ENCODE data around the gene SCLT1. TPM values are rescaled to one million over a fixed set of nuclear protein-coding genes. Genes with fewer than 3 reads are reported as not detected.
"Not testable (repeated sequence)": the region's sequence is repeated elsewhere in the genome, so short reads cannot be mapped to it uniquely, and the experiment has no call there.

The SCLT1 gene
- 5.1 and 11.0 TPM in 2 replicates for total RNA-seq (2014; rRNA removed; shearing (Covaris generic); ENCODE audit: low replicate concordance)

DNA sequence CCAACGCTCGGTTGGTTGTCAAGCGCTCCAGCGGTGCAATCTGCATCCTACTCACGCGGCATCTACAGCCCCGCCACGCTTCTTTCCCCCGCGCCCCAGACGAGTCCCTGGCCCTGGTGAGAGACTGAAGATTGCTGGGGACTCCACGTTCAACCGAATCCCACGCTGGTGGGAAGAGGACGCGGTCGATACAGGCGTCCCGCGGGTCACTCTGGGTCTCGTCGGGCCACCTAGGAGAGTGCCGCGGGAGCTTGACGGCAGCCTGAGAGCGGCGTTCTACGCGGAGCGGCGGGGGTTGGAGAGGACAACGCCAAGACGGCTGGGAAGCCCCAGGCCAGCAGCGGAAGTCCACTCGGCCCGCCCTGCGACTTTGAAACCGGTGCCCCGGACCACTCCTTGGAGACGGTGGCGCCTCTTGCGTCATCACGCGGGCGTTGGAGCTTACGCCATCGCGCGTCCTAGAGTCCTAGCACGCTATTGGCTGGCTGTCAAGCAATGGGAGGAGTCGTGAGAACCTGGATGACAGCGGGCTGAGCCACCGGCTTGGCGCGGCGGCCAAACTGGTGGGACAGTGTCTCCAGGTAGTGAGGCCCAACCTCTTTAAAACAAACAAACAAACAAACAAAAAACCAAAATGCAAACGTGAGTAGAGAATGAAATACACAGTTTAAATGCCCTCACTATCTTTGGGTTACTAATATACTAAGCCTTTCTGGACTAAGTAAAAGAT, at the start of gene SCLT1:
SCLT1 (minus strand) TSS at position 349 of the 730 bp plus-strand sequence. CDS start 436 bp downstream, outside the sequence.
- in situ Hi-C loops (cut with HindIII; ENCODE audit: low pct_unique_long_range_greater_than_20kb, low sequenced_read_pairs), result no loop called here
- peak; percentile 92 for DNase-seq (ENCODE audit: low read depth)

DNA sequence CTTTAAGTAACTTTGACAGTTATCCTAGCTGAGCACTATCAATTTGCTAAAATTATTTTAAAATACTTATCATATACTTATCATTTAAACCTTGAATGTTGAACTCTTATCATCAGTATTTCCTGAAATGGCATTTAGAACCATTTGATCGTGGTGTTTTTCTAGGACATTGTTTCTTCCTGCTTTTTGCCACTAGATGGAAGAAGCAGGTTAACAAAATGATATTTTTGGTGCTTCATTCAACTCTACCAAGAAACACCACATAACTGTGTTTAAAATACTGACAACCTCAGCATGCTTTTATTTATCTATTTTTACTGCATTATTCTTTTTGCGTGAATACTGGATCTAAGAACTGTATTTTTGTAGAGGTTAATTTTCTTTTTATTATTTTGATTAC, 47.2 kb upstream of the SCLT1 start:
- DNase-seq (ENCODE audit: low read depth), result no peak
- in situ Hi-C loops (cut with HindIII; ENCODE audit: low pct_unique_long_range_greater_than_20kb, low sequenced_read_pairs), result no loop called here

DNA sequence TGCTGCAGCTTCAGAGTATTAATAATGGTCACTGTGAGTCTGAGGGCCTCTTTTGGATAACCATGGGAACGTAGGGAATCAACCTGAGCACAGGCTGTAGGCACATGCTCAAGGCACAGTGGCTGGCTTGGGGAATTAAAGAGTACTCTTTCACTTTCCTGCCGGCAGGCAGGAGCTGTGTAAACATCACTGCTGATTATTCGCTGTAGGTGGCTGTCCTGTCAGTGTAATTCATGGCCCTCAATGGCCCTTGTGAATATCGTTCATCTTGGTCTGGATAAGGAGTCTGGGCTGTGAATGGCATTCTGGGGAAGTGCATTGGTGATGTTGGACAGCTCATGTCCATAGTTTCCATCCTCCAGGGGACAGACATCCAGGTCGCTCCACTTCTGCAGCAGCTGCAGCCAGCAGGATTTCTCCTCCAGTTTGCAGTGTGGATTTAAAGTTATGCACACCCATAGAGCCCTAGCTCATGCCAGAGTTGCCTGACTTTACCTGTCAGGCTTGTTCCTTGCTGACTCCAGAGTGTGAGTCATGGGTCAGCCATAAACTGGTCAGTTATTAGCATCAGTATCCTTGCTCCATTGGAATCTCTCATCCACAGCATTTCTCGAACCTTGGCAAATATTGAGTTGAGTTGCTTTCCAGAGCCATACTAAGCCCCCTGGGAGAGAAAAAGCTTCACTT, 45.6 kb upstream of the SCLT1 start:
- in situ Hi-C loops (cut with HindIII; ENCODE audit: low pct_unique_long_range_greater_than_20kb, low sequenced_read_pairs), result no loop called here
- DNase-seq (ENCODE audit: low read depth), result no peak

DNA sequence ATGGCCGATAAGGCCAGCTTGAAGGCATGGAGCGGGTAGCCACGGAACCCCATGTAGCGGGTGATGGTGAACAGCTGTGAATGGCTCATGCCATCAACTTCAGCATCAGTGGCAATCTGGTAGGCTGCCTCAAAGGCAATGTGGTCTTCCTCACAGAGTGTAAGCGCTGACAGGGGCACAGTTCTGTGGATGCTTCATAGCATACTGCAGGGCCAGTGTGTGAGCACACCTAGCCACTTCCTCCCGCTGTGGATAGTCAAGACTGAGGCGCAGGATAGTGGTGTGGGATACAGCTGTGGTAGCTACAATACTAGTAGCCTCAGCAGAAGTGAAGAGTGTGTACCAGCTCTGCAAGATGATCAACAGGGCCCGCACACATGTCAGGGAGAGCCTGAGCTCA, 43.1 kb upstream of the SCLT1 start:
- in situ Hi-C loops (cut with HindIII; ENCODE audit: low pct_unique_long_range_greater_than_20kb, low sequenced_read_pairs), result no loop called here
- DNase-seq (ENCODE audit: low read depth), result no peak

DNA sequence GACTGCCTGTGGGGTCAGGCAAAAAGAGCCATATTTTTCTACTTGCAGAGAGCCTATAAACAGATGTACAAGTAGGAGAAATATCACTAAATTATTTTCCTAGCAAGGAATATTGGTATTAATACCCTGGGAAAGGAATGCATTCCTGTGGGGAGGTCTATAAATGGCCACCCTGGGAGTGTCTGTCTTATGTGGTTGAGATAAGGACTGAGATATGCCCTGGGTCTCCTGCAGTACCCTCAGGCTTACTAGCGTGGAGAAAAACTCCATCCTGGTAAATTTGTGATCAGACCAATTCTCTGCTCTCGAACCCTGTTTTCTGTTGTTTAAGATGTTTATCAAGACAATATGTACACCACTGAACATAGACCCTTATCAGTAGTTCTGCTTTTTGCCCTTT, 38.0 kb upstream of the SCLT1 start:
- in situ Hi-C loops (cut with HindIII; ENCODE audit: low pct_unique_long_range_greater_than_20kb, low sequenced_read_pairs), result no loop called here
- no peak for DNase-seq (ENCODE audit: low read depth)

DNA sequence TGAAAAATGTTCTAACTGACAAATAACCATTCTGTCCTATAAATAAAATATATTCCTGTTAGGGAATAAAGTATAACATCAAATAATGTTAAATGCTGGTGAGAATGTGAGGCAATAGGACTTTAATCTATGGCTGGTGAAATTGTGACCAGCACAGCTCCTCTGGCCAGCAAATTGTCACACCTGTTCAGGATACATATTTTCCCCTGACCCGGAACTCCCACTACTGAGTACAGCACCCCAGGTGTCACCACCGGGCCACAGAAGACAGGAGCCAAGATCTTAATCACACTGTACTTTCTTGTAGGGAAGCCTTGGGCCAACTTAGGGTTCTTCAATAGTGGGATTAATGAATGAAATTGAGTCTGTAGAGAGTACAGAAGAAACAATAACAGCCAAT, 35.8 kb upstream of the SCLT1 start:
- in situ Hi-C loops (cut with HindIII; ENCODE audit: low pct_unique_long_range_greater_than_20kb, low sequenced_read_pairs), result no loop called here
- DNase-seq (ENCODE audit: low read depth), result no peak

DNA sequence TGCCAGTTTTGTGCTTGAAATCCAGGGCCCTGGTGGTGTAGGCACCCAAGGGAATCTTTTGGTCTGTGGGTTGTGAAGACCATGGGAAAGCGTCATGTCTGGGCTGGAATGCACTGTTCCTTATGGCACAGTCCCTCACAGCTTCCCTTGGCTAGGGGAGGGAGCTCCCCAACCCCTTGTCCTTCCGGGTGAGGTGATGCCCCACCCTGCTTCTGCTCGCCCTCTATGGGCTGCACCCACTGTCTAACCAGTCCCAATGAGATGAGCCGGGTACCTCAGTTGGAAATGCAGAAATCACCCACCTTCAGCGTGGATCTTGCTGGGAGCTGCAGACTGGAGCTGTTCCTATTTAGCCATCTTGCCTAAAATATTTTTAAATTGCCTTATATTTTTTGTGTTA, 33.3 kb upstream of the SCLT1 start:
- in situ Hi-C loops (cut with HindIII; ENCODE audit: low pct_unique_long_range_greater_than_20kb, low sequenced_read_pairs); DNase-seq (ENCODE audit: low read depth): not testable (repeated sequence)

DNA sequence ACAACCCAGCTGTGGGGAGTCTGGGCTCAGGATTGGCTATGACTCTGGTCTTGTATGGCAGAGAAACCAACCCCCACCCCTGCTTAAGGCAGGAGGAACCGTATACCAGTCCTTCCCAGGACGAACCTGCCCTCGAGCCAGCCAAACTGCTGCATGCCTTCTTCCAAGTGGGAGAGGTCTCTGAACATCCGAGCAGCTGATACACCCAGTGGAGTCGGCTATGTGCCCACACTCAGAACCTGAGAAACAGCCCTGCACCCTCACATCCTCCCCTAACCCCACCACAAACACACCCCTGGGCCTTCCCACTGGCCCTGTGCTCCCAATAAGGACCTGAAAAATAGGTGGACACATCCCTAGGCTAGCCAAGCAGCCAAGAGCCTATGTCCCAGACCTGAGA, 24.4 kb upstream of the SCLT1 start:
- no peak for DNase-seq (ENCODE audit: low read depth)
- in situ Hi-C loops (cut with HindIII; ENCODE audit: low pct_unique_long_range_greater_than_20kb, low sequenced_read_pairs), result no loop called here

DNA sequence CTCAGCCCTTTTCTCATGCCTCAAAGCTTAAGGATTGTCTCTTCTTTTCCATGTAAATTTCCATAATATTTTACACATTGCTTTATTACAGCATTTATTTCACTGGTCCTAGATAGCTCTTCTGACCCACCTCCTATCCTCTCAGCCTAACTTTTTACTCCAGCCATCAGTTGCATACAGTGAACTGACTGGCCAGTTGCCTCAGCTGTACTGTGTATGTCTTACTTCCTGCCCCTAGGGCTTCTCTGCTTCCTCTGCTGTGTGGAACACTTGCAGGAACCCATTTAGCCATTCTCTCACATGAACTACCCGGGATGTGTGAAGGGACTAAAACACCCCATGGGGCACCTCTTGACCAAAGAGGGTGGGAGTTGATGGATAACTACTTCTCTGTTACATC, 20.6 kb upstream of the SCLT1 start:
- no peak for DNase-seq (ENCODE audit: low read depth)
- in situ Hi-C loops (cut with HindIII; ENCODE audit: low pct_unique_long_range_greater_than_20kb, low sequenced_read_pairs), result no loop called here

DNA sequence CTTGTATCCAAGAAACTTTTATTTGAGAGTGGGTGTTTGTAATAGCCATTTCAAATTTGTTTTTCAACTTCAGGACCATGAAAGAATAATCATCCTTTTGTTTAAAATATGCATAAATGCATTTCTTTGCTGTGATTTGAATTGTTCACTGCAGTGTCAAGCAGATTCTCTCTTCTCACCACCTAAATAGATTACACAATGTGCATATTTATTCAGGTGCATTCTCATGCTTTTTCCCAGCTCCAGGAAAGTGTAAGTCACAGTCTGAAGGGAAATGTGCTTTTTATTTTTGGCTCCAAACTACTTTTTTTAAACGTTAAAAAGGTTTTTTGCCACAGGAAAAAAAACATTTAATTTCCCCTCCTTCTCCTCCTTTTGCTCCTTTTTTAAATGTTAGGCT, 20.1 kb upstream of the SCLT1 start:
- DNase-seq (ENCODE audit: low read depth), result no peak
- in situ Hi-C loops (cut with HindIII; ENCODE audit: low pct_unique_long_range_greater_than_20kb, low sequenced_read_pairs), result no loop called here

DNA sequence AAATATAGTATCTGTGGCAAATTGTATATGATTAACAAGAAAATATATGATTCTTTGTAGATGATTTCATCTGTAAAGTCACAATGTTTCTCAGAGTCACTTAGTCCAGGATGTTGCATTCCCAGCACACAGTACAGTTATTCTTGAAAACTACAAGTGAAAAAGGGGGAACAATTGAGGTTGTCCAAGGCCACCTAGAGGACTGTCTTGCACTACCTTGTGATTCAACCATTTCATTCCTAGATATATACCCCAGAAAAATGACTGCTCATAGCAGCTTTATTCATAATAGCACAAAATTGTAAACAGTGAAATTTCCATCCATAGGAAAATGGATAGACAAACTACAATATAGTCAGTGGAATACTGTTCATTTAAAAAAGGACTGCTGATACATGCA, 18.6 kb upstream of the SCLT1 start:
- in situ Hi-C loops (cut with HindIII; ENCODE audit: low pct_unique_long_range_greater_than_20kb, low sequenced_read_pairs), result no loop called here
- DNase-seq (ENCODE audit: low read depth), result no peak

DNA sequence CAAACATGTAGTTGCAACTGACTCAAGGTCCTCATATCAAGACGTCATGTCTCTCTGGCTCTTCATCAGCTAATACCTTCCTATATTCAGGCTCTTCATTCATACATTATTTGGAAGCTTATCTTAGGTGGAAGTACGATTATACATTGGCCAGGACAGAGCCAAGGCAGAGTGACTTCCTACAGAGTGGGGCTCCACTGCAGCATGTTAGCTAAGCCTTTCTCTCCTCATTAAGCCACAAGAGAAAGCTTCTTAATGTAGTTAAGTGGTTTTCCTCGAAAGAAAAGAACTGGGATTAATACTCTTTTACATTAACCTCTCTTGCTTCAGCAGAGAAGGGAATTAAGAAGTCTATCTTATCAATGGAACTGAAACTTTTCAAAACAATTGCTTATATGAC, 17.6 kb upstream of the SCLT1 start:
- DNase-seq (ENCODE audit: low read depth), result no peak
- in situ Hi-C loops (cut with HindIII; ENCODE audit: low pct_unique_long_range_greater_than_20kb, low sequenced_read_pairs), result no loop called here

DNA sequence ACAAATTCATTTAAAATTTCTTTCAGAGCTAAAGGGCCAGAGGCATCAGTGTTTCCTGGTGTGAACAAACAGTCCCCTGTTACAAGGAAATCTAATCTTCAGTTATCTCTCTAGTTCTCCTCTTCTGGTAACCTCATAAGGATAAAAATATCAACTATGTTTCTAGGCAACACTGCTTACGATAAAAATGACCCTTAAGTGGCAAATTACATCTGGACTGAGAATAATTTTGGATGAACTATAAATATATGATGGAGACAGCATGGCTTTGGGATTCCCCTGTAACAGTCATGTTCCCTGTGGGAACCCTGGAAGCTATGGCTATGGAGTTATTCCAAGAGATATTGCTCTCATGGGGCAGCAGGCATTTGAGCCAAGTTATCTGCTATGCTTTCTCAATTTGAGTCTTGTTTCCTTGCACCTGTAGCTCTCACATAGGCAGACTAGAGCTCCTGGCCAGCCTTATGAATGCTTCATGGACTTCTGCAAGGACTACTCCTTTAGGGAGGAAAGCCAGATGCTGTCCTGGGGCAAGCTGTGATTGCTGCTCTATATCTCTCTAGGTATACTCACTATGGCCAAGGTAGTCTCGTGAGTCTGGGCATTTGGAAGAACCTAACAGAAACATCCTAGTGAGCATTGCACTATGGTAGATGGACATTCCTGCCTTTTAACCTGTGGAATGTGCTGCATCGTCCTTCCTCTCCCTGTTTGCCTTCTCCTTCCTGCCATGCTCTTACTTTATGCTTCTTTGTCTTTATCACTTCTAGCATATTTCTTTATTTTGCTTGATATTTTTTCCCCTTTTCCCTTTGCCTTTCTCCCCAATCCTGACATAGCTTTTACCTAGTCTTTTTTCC, 16.9 kb upstream of the SCLT1 start:
- no peak for DNase-seq (ENCODE audit: low read depth)
- in situ Hi-C loops (cut with HindIII; ENCODE audit: low pct_unique_long_range_greater_than_20kb, low sequenced_read_pairs), result no loop called here

DNA sequence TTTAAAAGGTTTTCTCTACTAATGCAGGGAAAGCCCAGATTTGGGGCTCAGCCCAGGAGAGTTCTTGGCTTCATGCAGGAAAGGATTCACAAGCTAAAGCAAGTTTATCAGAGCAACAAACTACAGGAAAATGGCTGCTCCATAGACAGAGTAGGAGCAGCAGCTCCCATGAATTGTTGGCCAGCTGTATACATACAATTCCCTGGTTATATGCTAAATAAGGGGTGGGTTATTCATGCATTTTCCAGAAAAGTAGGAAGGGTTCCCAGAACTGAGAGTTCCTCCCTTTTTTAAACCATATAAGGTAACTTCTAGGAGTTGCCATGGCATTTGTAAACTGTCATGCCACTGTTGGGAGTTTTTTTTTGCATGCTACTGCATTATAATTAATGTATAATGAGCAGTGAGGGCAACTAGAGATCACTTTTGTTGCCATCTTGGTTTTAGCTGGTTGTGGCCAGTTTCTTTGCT, 5.2 kb upstream of the SCLT1 start:
- in situ Hi-C loops (cut with HindIII; ENCODE audit: low pct_unique_long_range_greater_than_20kb, low sequenced_read_pairs), result no loop called here
- no peak for DNase-seq (ENCODE audit: low read depth)

DNA sequence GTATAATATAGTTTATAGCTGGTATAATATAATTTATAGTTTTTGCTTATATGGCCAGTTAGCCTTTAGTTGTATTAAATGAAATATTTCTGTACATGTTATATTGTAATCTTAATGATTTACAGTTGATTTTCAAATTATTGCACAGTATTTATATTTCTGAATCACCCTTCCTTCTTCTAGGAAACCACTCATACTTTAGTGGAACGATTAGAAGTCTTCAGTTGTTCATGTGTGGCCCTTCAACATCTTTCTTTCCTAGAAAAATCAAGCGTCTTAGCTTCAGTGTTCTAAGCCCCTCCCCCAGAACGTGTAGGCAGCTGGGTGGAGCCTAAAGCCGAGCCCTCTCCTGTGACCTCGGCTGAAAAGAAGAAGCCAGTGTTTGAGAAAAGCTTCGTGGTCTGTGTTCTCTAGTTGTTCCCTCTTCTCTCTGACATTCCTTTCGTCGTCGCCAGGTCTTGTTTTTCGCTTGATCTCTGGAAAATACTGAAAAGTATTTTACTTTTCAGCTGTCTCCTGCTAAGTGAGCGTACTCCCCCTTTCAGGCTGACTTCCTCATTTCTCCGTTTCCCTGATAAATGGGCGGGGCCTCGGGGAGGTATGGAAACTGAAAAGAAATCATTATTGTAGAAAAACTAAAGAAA, 2.6 kb upstream of the SCLT1 start, which contains the start of gene C4orf33:
C4orf33 (plus strand) TSS at position 342 of the 644 bp plus-strand sequence. CDS start 6,459 bp downstream, outside the sequence.
- in situ Hi-C loops (cut with HindIII; ENCODE audit: low pct_unique_long_range_greater_than_20kb, low sequenced_read_pairs), result no loop called here
- peak; percentile 84 for DNase-seq (ENCODE audit: low read depth)

DNA sequence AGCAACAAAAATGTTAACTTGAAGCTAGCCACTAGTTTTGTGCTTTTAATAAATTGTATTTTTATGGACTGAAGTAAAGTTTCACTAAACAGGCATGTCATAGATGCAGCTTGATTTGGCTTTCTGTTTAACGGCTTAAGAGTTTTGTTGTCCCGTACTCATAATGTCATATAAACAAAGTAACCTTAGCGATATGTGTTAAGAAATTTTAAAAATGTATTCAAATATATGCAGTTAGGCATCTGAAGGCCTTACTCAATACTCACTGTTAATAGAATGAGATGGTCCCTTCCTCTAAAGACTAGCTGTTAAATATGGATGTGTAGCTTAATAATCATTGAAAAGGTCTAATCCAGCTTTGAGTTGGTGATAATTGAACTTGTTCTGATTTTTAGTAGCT, 1.0 kb upstream of the SCLT1 start:
- no peak for DNase-seq (ENCODE audit: low read depth)
- in situ Hi-C loops (cut with HindIII; ENCODE audit: low pct_unique_long_range_greater_than_20kb, low sequenced_read_pairs), result no loop called here

DNA sequence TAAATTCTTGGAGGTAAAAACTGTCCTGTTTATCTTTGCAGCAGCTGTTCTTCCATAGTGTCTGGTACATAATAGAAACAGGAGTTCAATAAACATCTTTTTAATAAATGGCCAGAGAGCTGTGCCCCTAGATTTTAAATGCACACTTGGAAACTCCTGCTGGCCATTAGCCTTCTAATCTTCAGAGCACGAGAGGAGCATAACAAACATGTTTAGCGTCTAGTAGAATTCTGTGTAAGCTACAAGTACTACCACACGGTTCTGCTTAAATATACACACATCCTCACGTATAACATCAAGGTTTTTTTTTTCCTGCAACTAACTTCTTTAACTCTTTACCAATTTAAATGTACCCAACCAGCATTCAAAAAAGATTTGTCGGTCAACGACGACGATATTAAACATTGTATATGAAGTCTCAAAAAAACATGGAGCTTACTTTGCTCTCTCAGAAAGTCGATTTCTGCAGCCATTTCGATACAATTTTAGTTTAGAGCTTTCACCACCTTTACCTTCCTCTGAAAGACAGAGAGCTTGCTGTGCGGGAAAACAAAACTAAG, 628 bp downstream of the SCLT1 start:
- DNase-seq (ENCODE audit: low read depth), result no peak

DNA sequence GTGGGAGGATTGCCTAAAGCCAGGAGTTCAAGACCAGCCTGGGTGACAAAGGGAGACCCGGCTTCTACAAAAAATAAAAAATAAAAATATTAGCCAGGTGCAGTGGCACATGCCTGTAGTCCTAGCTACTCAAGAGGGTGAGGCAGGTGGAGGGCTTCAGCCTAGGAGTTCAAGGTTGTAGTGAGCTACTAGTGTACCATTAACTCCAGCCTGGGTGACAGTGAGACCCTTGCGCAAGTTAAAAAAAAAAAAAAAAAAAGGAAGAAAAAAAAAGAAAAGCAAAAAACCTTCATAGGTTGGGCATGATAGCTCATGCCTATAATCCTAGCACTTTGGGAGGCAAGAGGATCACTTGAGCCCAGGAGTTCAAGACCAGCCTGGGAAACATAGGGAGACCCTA, 5.8 kb downstream of the SCLT1 start:
- in situ Hi-C loops (cut with HindIII; ENCODE audit: low pct_unique_long_range_greater_than_20kb, low sequenced_read_pairs), result no loop called here
- DNase-seq (ENCODE audit: low read depth), result no peak

More for the DNA sequence above, 628 bp downstream of the SCLT1 start:
- in situ Hi-C loops (cut with HindIII; ENCODE audit: low pct_unique_long_range_greater_than_20kb, low sequenced_read_pairs), result no loop called here

Measured in Caki2 (cell line).